ENCODE measurements around the gene KDM4C. TPM values are rescaled to one million over a fixed set of nuclear protein-coding genes. Genes with fewer than 3 reads are reported as not detected.

The KDM4C gene
- total RNA-seq, 2 donors from 2014 or later = 11.0 to 11.9 TPM

GRCh38 chr9:7211657-7212056 lies 453.9 kb downstream of the KDM4C start:
- Histone ChIP-seq H3K36me3 (no peaks in the 10 kb centered on the region), H3K27me3 (no peaks in the 10 kb centered on the region), H3K9me3 (no peaks in the 10 kb centered on the region), H3K4me3 (no peak overlapping the region), H3K27ac (no peak overlapping the region), H3K4me1 (no peaks in the 10 kb centered on the region)
- TF ChIP-seq, protein P1, sequence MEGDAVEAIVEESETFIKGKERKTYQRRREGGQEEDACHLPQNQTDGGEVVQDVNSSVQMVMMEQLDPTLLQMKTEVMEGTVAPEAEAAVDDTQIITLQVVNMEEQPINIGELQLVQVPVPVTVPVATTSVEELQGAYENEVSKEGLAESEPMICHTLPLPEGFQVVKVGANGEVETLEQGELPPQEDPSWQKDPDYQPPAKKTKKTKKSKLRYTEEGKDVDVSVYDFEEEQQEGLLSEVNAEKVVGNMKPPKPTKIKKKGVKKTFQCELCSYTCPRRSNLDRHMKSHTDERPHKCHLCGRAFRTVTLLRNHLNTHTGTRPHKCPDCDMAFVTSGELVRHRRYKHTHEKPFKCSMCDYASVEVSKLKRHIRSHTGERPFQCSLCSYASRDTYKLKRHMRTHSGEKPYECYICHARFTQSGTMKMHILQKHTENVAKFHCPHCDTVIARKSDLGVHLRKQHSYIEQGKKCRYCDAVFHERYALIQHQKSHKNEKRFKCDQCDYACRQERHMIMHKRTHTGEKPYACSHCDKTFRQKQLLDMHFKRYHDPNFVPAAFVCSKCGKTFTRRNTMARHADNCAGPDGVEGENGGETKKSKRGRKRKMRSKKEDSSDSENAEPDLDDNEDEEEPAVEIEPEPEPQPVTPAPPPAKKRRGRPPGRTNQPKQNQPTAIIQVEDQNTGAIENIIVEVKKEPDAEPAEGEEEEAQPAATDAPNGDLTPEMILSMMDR (IDR thresholded peaks at IDR 0.05) = no peak
- no peak for DNase-seq (ENCODE audit: low spot score)

GRCh38 chr9:7212101-7212500 lies 454.3 kb downstream of the KDM4C start:
- no peak overlapping the region for H3K27ac ChIP-seq
- H3K9me3 ChIP-seq = no peaks in the 10 kb centered on the region
- H3K36me3 ChIP-seq = no peaks in the 10 kb centered on the region
- H3K4me3 ChIP-seq = no peak overlapping the region
- no peak for DNase-seq (ENCODE audit: low spot score)
- H3K4me1 ChIP-seq = no peaks in the 10 kb centered on the region
- H3K27me3 ChIP-seq = no peaks in the 10 kb centered on the region
- TF ChIP-seq, protein P1 (IDR thresholded peaks at IDR 0.05) = no peak

DNA sequence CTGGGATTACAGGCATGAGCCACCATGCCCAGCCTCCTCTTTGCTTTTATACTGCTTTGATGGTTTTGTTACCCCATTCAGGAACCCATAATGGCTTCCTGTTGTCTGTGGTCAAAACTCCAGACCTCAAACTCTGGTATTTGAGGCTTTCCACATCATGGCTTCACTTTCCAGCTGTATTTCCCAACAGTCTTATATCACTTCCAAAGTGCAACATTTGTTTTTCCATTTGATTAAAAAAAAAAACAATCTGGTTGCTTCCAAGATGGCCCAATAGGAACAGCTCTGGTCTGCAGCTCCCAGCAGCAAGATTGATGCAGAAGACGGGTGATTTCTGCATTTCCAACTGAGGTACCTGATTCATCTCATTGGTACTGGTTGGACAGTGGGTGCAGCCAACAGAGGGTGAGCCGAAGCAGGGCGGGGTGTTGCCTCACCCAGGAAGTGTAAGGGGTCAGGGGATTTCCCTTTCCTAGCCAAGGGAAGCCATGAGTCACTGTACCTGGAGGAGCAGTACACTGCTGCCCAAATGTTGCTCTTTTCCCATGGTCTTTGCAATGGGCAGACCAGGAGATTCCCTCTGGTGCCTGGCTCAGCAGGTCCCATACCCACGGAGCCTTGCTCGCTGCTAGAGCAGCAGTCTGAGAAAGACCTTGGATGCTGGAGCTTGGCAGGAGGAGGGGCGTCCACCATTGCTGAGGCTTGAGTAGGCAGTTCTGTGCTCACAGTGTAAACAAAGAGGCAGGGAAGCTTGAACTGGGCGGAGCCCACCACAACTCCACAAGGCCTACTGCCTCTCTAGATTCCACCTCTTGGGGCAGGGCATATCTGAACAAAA lies 458.4 kb downstream of the KDM4C start:
- H3K27ac ChIP-seq = no peak overlapping the region
- no peak overlapping the region for H3K4me3 ChIP-seq
- no peaks in the 10 kb centered on the region for H3K36me3 ChIP-seq
- no peak for DNase-seq (ENCODE audit: low spot score)
- no peaks in the 10 kb centered on the region for H3K4me1 ChIP-seq
- no peaks in the 10 kb centered on the region for H3K27me3 ChIP-seq
- TF ChIP-seq, protein P1 (IDR thresholded peaks at IDR 0.05) = no peak
- no peaks in the 10 kb centered on the region for H3K9me3 ChIP-seq

DNA sequence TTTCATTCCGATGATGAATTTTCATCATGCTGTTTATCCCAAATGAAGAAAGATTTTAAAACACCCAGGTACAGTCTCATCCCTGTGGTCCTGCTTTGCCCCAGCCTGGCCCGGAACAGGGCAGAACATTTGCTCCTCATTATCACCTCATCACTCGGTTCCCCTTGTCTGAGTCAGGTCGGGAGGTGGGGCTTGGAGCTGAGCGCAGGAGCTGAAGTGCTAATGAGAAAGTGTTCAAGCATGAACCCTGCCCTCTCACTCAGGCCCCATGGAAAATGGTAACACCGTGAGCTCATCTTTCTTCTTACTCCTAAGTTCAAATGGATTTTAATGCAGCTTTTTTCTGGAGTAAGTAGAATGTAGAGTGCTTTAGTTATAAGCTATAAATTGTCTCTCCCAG lies 466.2 kb downstream of the KDM4C start:
- Histone ChIP-seq H3K27ac (no peak overlapping the region), H3K36me3 (no peaks in the 10 kb centered on the region), H3K4me1 (no peaks in the 10 kb centered on the region), H3K4me3 (no peak overlapping the region), H3K27me3 (no peaks in the 10 kb centered on the region), H3K9me3 (no peaks in the 10 kb centered on the region)
- DNase-seq (ENCODE audit: low spot score) = no peak
- TF ChIP-seq, protein P1 (IDR thresholded peaks at IDR 0.05) = no peak

Other genes starting within 250 kb of the KDM4C start
- gene GLDC, start 112.2 kb upstream of the KDM4C start, total RNA-seq = under 1 TPM in 1 of 2 donors, not detected in 1; 0.39 TPM